CD4-positive, CD25-positive, alpha-beta regulatory T cell (primary cell): ENCODE data around the gene PALLD. TPM values are rescaled to one million over a fixed set of nuclear protein-coding genes. Genes with fewer than 3 reads are reported as not detected.

Source experiments
- ATAC-seq, 2 donors: fragments of 150-1000 bp; cut with Tn5 transposase; one replicate each; pipeline ENCODE4 v1.10.0; 2021; ENCODE audit warnings: low read depth in 2 of 2, moderate number of reproducible peaks in 2 of 2, moderate library complexity in 1 of 2
- DNase-seq, 3 donors: peaks; one replicate each; pipeline versions ENCODE4 v3.0.0 to v3.0.0-alpha.2; 2012 to 2022; ENCODE audit warnings: mixed read lengths in 1 of 3
- H3K27ac ChIP-seq: one replicate; pipeline ENCODE4 v1.7.0; 2013; ENCODE audit warnings: mild to moderate bottlenecking, low read length; ENCODE audit not compliant: insufficient read depth, poor library complexity, severe bottlenecking
- H3K27me3 ChIP-seq: one replicate; pipeline ENCODE4 v1.7.0; 2013; ENCODE audit warnings: low read length; ENCODE audit not compliant: control insufficient read depth, insufficient read depth
- H3K36me3 ChIP-seq: one replicate; pipeline ENCODE4 v1.7.0; 2013; ENCODE audit warnings: mild to moderate bottlenecking, low read length, moderate library complexity; ENCODE audit not compliant: control insufficient read depth, insufficient read depth
- H3K4me1 ChIP-seq: 2 replicates; pipeline ENCODE4 v1.7.0; 2013; ENCODE audit warnings: mild to moderate bottlenecking, low read length; ENCODE audit not compliant: insufficient read depth, control insufficient read depth, poor library complexity, severe bottlenecking
- H3K4me3 ChIP-seq: one replicate; pipeline ENCODE4 v1.7.0; 2013; ENCODE audit warnings: low read depth, mild to moderate bottlenecking, low read length, moderate library complexity
- H3K9me3 ChIP-seq, 2 experiments: 1 replicate in 1 of 2; 2 replicates in 1 of 2; pipeline ENCODE4 v1.7.0; 2013; ENCODE audit warnings: low read length in 2 of 2, mild to moderate bottlenecking in 1 of 2, moderate library complexity in 1 of 2; ENCODE audit not compliant: control insufficient read depth in 2 of 2
- H3K27ac Mint-ChIP-seq, 3 donors: one replicate each; pipeline ENCODE4 v1.8.0; 2020 to 2022; ENCODE audit warnings: mild to moderate bottlenecking in 3 of 3, mixed read lengths in 3 of 3, moderate library complexity in 2 of 3
- H3K27me3 Mint-ChIP-seq: one replicate; pipeline ENCODE4 v1.8.0; 2022; ENCODE audit warnings: mild to moderate bottlenecking, mixed read lengths
- H3K36me3 Mint-ChIP-seq: one replicate; pipeline ENCODE4 v1.8.0; 2020; ENCODE audit warnings: mixed read lengths
- H3K4me1 Mint-ChIP-seq, 4 donors: one replicate each; pipeline ENCODE4 v1.8.0; 2020 to 2022; ENCODE audit warnings: mixed read lengths in 4 of 4, mild to moderate bottlenecking in 1 of 4
- H3K4me3 Mint-ChIP-seq, 4 donors: one replicate each; pipeline ENCODE4 v1.8.0; 2020 to 2022; ENCODE audit warnings: mild to moderate bottlenecking in 4 of 4, mixed read lengths in 4 of 4, moderate library complexity in 3 of 4
- H3K9me3 Mint-ChIP-seq, 7 donors: one replicate each; pipeline ENCODE4 v1.8.0; 2020 to 2022; ENCODE audit warnings: mixed read lengths in 7 of 7, mild to moderate bottlenecking in 3 of 7, moderate library complexity in 2 of 7
- polyA plus RNA-seq, 4 donors: library from polyadenylated mRNA; unstranded; fragments of 300-500 nt; fragmentation: Illumina TruSeq; gene quantifications; one replicate each; pipeline ENCODE4 v1.2.3, GENCODE V29; 2021
- total RNA-seq: library from RNA; stranded (reverse); gene quantifications from one replicate; pipeline ENCODE4 v1.2.3, GENCODE V29; 2022

Gene PALLD
- total and polyA plus RNA-seq, 5 donors from 2014 or later = 0.37 to 1.9 (median 0.76) TPM; not detected in 1

DNA sequence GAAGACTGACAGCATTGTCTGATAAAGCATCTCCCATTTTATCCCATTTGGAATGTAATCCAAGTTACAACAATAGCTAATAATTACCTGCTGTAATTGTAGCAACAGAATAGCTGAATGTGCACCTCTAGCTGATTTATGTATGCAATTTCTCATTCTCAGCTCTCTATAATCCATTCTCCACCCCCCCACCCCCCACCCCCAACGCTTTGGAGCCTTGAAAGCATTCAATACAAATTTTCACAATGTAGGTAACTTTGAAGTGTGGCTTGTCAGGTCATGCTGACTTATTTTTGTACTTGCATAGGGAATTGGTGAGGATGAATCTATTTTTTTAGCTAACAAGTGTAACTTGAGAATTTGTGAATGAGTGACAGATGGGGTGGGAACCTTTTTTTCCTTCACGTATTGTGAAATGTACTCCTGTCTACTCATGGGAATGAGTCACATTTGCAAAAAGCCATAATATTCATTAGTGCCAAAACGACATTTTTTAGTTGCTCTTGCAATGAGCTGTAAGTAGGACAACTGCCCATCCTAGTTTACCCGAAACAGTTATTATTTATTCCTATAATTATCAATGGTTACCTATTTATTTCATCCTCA, 159.3 kb downstream of the PALLD start:
- no peak overlapping the region for H3K27ac Mint-ChIP-seq

GRCh38 chr4:168656946-168657473, 160.2 kb downstream of the PALLD start:
- Mint-ChIP-seq H3K4me1 (peaks cover 0 to 9% (median 1%) of the 10 kb centered on the region in 4 donors), H3K9me3 (no peaks in the 10 kb centered on the region), H3K36me3 (no peaks in the 10 kb centered on the region), H3K4me3 (no peak overlapping the region), H3K27ac (no peak overlapping the region), H3K27me3 (peaks cover 15% of the 10 kb centered on the region)
- Histone ChIP-seq H3K9me3 (no peaks in the 10 kb centered on the region), H3K27ac (no peak overlapping the region), H3K4me3 (no peak overlapping the region), H3K36me3 (no peaks in the 10 kb centered on the region), H3K4me1 (no peaks in the 10 kb centered on the region), H3K27me3 (no peaks in the 10 kb centered on the region)
- no peak for DNase-seq
- no peak for ATAC-seq

More for the DNA sequence above, 159.3 kb downstream of the PALLD start:
- no peaks in the 10 kb centered on the region for H3K36me3 Mint-ChIP-seq
- no peak overlapping the region for H3K27ac ChIP-seq
- DNase-seq (no peak), ATAC-seq (no peak)
- H3K9me3 ChIP-seq = no peaks in the 10 kb centered on the region
- H3K4me3 ChIP-seq = no peak overlapping the region
- no peaks in the 10 kb centered on the region for H3K4me1 ChIP-seq
- peaks cover 11% of the 10 kb centered on the region for H3K27me3 Mint-ChIP-seq
- H3K4me1 Mint-ChIP-seq = peaks cover 0 to 9% (median 1%) of the 10 kb centered on the region in 4 donors
- H3K27me3 ChIP-seq = no peaks in the 10 kb centered on the region
- no peaks in the 10 kb centered on the region for H3K9me3 Mint-ChIP-seq
- H3K36me3 ChIP-seq = no peaks in the 10 kb centered on the region
- H3K4me3 Mint-ChIP-seq = no peak overlapping the region

DNA sequence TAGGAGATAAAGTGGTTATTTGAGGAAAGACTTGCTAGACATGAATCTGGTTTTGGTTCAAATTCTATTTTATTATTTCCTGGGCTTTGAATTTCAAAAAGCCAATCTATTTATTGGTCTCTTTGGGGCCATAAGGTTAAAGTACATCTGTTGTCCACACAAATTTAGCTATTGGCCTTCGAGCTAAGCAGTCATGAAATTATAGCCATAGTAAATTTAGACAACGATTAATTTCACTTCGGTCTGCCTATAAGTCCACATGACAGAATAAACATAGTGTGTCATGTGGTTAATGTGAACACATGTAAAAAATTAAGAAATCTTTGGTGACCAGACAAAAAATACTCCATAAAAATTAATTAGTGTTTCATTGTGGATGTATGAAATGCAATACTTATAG, 161.9 kb downstream of the PALLD start:
- Mint-ChIP-seq H3K4me1 (peaks cover 0 to 9% (median 1%) of the 10 kb centered on the region in 4 donors), H3K9me3 (no peaks in the 10 kb centered on the region), H3K27ac (no peak overlapping the region), H3K27me3 (peaks cover 13% of the 10 kb centered on the region), H3K36me3 (no peaks in the 10 kb centered on the region), H3K4me3 (no peak overlapping the region)
- Histone ChIP-seq H3K27ac (no peak overlapping the region), H3K9me3 (no peaks in the 10 kb centered on the region), H3K36me3 (no peaks in the 10 kb centered on the region), H3K4me1 (no peaks in the 10 kb centered on the region), H3K27me3 (no peaks in the 10 kb centered on the region), H3K4me3 (no peak overlapping the region)
- DNase-seq (no peak), ATAC-seq (no peak)

DNA sequence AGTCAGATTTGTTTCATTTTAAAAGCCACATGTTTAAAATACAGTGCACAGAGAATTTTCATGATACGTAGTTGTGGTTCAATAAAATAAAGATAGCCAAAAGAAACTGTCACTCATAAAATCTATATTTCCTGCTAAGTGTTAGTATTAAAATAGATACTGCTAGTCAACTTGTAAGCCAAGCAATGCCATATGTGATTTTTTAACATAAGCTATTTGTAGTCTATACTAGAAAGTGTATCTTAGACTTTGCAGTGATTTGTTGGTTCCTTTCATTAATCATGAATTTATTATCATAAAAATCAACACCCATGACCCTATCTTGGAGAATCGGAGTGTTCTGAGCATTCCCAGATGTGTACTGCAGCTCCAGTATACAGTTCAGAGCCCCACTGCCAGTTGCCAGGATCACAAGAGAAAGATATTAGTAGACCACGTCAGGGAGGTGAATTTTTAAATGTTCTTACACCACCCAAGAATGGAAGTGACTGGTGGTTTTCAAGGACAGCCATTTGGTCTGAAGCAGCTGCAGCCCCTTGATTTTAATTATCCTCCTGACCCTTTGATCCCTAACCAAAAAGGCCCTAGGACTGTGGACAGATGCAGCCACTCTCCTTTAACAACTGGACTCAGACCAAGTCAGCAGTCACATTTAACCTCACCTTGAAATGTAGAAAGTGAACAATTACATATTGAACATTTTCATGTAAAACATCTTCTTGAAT, 163.1 kb downstream of the PALLD start:
- Histone ChIP-seq H3K27me3 (no peaks in the 10 kb centered on the region), H3K4me1 (no peaks in the 10 kb centered on the region), H3K4me3 (no peak overlapping the region), H3K27ac (no peak overlapping the region), H3K9me3 (no peaks in the 10 kb centered on the region), H3K36me3 (no peaks in the 10 kb centered on the region)
- Mint-ChIP-seq H3K36me3 (no peaks in the 10 kb centered on the region), H3K27me3 (peaks cover 20% of the 10 kb centered on the region), H3K4me3 (no peak overlapping the region), H3K27ac (no peak overlapping the region), H3K4me1 (peaks cover 0 to 6% (median 1%) of the 10 kb centered on the region in 4 donors), H3K9me3 (no peaks in the 10 kb centered on the region)
- DNase-seq (no peak), ATAC-seq (no peak)

- Histone ChIP-seq H3K9me3 (no peaks in the 10 kb centered on the region), H3K27ac (no peak overlapping the region), H3K4me1 (no peaks in the 10 kb centered on the region), H3K4me3 (no peak overlapping the region), H3K27me3 (no peaks in the 10 kb centered on the region), H3K36me3 (no peaks in the 10 kb centered on the region)
- peaks cover 13% of the 10 kb centered on the region for H3K27me3 Mint-ChIP-seq
- ATAC-seq (no peak), DNase-seq (no peak)
- no peak overlapping the region for H3K27ac Mint-ChIP-seq
- H3K4me1 Mint-ChIP-seq = no peaks in the 10 kb centered on the region
- no peaks in the 10 kb centered on the region for H3K9me3 Mint-ChIP-seq
- H3K4me3 Mint-ChIP-seq = no peak overlapping the region
- no peaks in the 10 kb centered on the region for H3K36me3 Mint-ChIP-seq
Measured at GRCh38 chr4:168662297-168662984, 165.6 kb downstream of the PALLD start.

GRCh38 chr4:168664242-168664891, 167.5 kb downstream of the PALLD start:
- Mint-ChIP-seq H3K4me1 (no peaks in the 10 kb centered on the region), H3K4me3 (no peak overlapping the region), H3K27me3 (peaks cover 13% of the 10 kb centered on the region), H3K9me3 (no peaks in the 10 kb centered on the region), H3K27ac (no peak overlapping the region), H3K36me3 (no peaks in the 10 kb centered on the region)
- DNase-seq (no peak), ATAC-seq (no peak)
- no peak overlapping the region for H3K4me3 ChIP-seq
- H3K9me3 ChIP-seq = no peaks in the 10 kb centered on the region
- no peaks in the 10 kb centered on the region for H3K4me1 ChIP-seq
- H3K27me3 ChIP-seq = no peaks in the 10 kb centered on the region
- H3K36me3 ChIP-seq = no peaks in the 10 kb centered on the region
- no peak overlapping the region for H3K27ac ChIP-seq

DNA sequence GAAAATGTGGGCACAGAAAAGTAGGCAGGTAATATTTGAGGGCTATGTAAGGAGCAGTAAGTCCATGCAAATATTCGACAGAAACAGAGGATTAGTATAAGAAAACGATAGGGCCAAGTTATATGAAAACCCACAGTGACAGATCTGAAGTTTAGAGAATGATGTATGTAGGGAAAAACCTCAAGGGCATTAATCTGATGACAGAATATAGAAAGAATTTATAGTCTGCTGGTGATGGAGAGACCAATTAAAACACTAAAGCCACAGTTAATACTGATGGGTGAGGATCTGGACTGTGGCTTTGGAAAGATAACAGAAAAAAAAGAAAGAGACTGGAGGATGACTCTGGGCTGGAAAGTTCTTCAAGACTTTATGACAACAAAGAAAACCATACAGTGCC, 169.7 kb downstream of the PALLD start:
- Histone ChIP-seq H3K4me3 (no peak overlapping the region), H3K9me3 (no peaks in the 10 kb centered on the region), H3K27me3 (no peaks in the 10 kb centered on the region), H3K36me3 (no peaks in the 10 kb centered on the region), H3K4me1 (no peaks in the 10 kb centered on the region), H3K27ac (no peak overlapping the region)
- Mint-ChIP-seq H3K36me3 (no peaks in the 10 kb centered on the region), H3K4me1 (no peaks in the 10 kb centered on the region), H3K9me3 (no peaks in the 10 kb centered on the region), H3K27me3 (peaks cover 11% of the 10 kb centered on the region), H3K4me3 (no peak overlapping the region), H3K27ac (no peak overlapping the region)
- DNase-seq (no peak), ATAC-seq (no peak)
